ENCODE measurements around the gene ARRDC2. TPM values are rescaled to one million over a fixed set of nuclear protein-coding genes. Genes with fewer than 3 reads are reported as not detected.

Gene ARRDC2
- total and polyA plus RNA-seq, 2 donors (not counting 1 experiment from before 2014, with no cell fraction given), result 131 to 639 TPM

DNA sequence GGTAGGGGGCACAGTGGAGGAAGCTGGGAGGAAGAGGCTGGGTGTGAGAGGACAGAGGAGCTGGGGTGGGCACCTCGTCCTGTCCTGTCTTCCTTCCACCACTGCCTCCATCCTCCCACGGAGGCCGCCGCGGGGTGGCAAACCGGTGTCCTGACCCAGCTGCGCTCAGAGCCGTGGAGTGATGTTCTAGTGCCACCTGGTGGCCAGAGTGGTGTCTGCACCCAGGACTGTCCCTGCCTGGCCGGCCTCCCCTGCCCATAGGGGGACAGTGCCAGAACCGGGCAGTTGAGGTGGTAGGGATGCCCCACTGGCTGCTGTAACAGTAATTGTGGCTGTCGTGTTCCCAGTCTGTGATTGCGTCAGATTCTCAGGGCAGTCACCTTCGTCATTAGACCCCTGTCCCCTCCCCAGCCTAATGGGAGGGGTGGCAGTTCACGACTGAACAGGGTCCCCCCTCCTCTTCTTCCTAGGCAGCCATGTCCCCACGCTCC is 11.1 kb upstream of the ARRDC2 start:
- 9% methylated on average over 12 of the region's 15 CpGs for WGBS (ENCODE audit: insufficient coverage)
- peak overlapping the region; percentile 33 for H3K4me2 ChIP-seq (replicated peaks; ENCODE audit: low read depth, low read length, poor library complexity, severe bottlenecking)
- peaks cover 21% of the 10 kb centered on the region for H3K4me1 Mint-ChIP-seq
- TF ChIP-seq EZH2 (IDR thresholded peaks at IDR 0.05; ENCODE audit: borderline replicate concordance, insufficient read depth, low read depth, low read length, poor library complexity, severe bottlenecking) (no peak), CTCF (IDR thresholded peaks at IDR 0.05) (peak; percentile 96)
- H3K27me3 Mint-ChIP-seq, result no peaks in the 10 kb centered on the region
- H3K36me3 ChIP-seq (replicated peaks in 1 of 2; ENCODE audit: control extremely low read depth in 1 of 2, control insufficient read depth in 1 of 2, extremely low read depth in 1 of 2, insufficient read depth in 2 of 2, low read length in 1 of 2), result peaks cover 0 to under 1% of the 10 kb centered on the region in 2 experiments
- ATAC-seq (ENCODE audit: low read depth) (peak; percentile 35), DNase-seq (peak; percentile 89)
- H3K9me3 Mint-ChIP-seq (ENCODE audit: insufficient read depth), result no peaks in the 10 kb centered on the region
- H3K79me2 ChIP-seq (ENCODE audit: control insufficient read depth, insufficient read depth, low read length), result peaks cover 5% of the 10 kb centered on the region
- H3K27ac ChIP-seq (ENCODE audit: low read length in 2 of 2), result no peak overlapping the region
- no peak overlapping the region for H3K4me3 ChIP-seq (ENCODE audit: control extremely low read depth in 1 of 5, extremely low read depth in 1 of 5, insufficient read depth in 1 of 5, low read depth in 2 of 5, low read length in 4 of 5)
- no peak overlapping the region for H3K27ac Mint-ChIP-seq
- no peak overlapping the region for H3K9ac ChIP-seq (ENCODE audit: low read length)
- POLR2A ChIA-PET, result interaction anchor here (0.6 to 2.5 kb wide), 4 partner anchors 39 to 137 kb away, joined by 3 to 8 read pairs (median 4); partner anchors contain the start of gene RPL18A
- H3K4me3 Mint-ChIP-seq, result peak overlapping the region; percentile 19
- H4K20me1 ChIP-seq (ENCODE audit: control insufficient read depth, insufficient read depth, low read length, poor library complexity, severe bottlenecking), result no peaks in the 10 kb centered on the region
- no peaks in the 10 kb centered on the region for H3K27me3 ChIP-seq (replicated peaks in 1 of 4; ENCODE audit: control extremely low read depth in 1 of 4, control insufficient read depth in 3 of 4, insufficient read depth in 4 of 4, low read length in 3 of 4)
- H2AFZ ChIP-seq (ENCODE audit: insufficient read depth, low read depth, low read length, poor library complexity, severe bottlenecking), result peak overlapping the region; percentile 33
- H3K4me1 ChIP-seq (ENCODE audit: control insufficient read depth in 2 of 2, insufficient read depth in 2 of 2, low read length in 2 of 2), result peaks cover 9 to 23% of the 10 kb centered on the region in 2 donors
- intact Hi-C loops (cut with micrococcal nuclease), result loop anchor here (1.0 kb wide), 3 partner anchors 51 to 138 kb away; partner anchors contain the start of gene RPL18A
- CTCF ChIA-PET, result interaction anchor here (0.6 to 23.7 kb wide), 27 partner anchors 9 to 593 kb away, joined by 3 to 346 read pairs (median 4); partner anchors contain the start of genes ARRDC2, CCDC124, KCNN1 and RPL18A
- H3K9me3 ChIP-seq (ENCODE audit: control extremely low read depth in 1 of 3, control insufficient read depth in 2 of 3, insufficient read depth in 1 of 3, low read length in 2 of 3), result no peaks in the 10 kb centered on the region

Measured in B cell (primary cell).